Glomerular endothelial cell (primary cell): ENCODE results near the gene ERC1. TPM values are rescaled to one million over a fixed set of nuclear protein-coding genes. Genes with fewer than 3 reads are reported as not detected.
"Not testable (repeated sequence)": the region's sequence is repeated elsewhere in the genome, so short reads cannot be mapped to it uniquely, and the experiment has no call there.

ENCODE experiments used
- DNase-seq: peaks from one replicate; pipeline ENCODE4 v3.0.0-alpha.2; 2011; ENCODE audit warnings: low read depth, low spot score; ENCODE audit errors: extremely low read depth
- total RNA-seq: library from RNA; depleted of rRNA; stranded (reverse); fragments of >200 nt; gene quantifications from 2 replicates; pipeline ENCODE4 v1.2.3, GENCODE V29; 2015

The ERC1 gene
- total RNA-seq, 1 donor from 2014 or later, result 44.4 TPM

DNA sequence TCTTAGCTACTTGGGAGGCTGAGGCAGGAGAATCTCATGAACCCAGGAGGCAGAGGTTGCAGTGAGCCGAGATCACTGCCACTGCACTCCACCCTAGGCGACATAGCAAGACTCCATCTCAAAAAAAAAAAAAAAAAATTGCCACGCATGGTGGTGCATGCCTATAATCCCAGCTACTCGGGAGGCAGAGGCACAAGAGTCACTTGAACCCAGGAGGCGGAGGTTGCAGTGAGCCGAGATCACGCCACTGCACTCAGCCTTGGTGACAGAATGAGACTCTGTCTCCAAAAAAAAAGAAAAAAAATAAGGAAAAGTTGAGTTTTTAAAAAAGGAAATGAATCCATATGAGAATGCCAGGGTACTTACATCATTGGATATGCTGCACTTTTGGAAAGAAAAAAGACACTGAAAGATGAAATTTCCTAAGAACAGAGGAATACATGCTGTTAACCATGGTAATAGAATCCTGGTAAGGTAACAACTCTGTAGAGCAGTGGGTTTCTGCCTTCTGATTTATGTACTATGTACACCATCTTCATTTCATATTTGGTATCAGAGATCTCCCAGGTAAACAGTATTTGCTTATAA, 222.7 kb downstream of the ERC1 start:
- DNase-seq, result no peak

GRCh38 chr12:1216560-1216959, 225.5 kb downstream of the ERC1 start:
- no peak for DNase-seq

- DNase-seq, result peak; percentile 88
These were observed 226.3 kb downstream of the ERC1 start for GRCh38 chr12:1217191-1217949.

- no peak for DNase-seq
These were observed 227.3 kb downstream of the ERC1 start for GRCh38 chr12:1218369-1218768.

GRCh38 chr12:1220127-1221092, 229.4 kb downstream of the ERC1 start:
- DNase-seq, result no peak

- no peak for DNase-seq
These were observed 232.0 kb downstream of the ERC1 start for GRCh38 chr12:1222858-1223639.

DNA sequence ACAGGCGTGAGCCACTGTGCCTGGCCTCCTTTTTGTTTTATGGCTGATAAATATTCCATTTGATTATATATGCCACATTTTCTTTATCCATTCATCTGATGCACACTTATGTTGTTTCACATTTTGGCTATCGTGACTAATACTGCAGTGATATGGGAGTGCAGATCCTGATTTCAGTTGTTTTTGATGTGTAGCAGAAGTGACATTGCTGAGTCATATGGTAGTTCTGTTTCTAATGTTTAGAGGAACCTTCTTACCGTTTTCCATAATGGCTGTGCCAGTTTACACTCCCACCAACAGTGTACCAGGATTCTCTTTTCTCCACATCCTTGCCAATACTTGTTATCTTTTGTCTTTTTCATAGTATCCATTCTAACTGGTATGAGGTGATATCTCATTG, 235.9 kb downstream of the ERC1 start:
- no peak for DNase-seq

GRCh38 chr12:1234073-1234472, 243.1 kb downstream of the ERC1 start:
- DNase-seq, result no peak

GRCh38 chr12:1246637-1247036, 255.6 kb downstream of the ERC1 start:
- DNase-seq, result no peak

DNA sequence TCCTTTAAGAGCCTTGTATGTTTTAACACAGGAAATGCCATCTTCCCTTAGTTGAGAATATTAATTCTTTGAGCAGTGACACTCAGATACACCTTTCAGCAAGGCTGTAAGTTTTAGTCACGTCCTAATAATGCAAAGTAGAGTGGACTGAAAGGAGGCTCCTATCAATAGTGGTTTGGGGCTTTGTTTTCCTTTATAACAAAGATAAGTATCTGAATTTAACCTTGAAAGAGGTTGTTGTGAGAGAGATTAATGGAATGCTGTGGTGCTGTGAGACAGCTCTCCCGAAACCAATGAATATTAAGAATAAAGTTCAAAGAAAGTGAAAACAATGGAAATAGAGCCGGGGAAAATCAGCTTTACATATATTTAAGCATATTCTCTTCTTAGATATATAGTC, 259.6 kb downstream of the ERC1 start:
- no peak for DNase-seq

DNA sequence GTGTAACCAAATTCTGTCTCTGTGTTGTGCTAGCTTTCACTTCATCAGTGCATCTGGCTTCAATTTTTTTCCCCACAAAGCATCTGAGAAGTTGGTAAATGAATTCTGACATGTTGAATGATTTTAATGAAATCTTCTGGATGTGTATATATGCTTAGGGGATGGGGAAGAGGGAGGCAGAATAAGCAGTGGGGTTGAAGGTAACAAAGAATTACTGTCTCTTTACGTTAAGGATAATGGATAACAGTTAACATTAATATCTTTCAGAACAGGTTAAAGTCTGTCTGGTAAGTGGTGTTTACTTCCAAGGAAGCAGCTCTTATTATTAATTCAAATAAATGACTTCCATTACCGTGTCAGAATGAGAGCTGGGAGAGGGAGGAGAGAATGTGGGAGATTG, 261.7 kb downstream of the ERC1 start:
- no peak for DNase-seq

DNA sequence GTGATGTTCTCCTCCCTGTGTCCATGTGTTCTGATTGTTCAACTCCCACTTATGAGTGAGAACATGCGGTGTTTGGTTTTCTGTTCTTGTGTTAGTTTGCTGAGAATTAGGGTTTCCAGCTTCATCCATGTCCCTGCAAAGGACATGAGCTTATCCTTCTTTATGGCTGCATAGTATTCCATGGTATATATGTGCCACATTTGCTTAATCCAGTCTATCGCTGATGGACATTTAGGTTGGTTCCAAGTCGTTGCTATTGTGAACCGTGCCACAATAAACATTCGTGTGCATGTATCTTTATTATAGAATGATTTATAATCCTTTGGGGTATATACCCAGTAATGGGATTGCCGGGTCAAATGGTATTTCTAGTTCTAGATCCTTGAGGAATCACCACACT, 264.1 kb downstream of the ERC1 start:
- DNase-seq, result not testable (repeated sequence)

DNA sequence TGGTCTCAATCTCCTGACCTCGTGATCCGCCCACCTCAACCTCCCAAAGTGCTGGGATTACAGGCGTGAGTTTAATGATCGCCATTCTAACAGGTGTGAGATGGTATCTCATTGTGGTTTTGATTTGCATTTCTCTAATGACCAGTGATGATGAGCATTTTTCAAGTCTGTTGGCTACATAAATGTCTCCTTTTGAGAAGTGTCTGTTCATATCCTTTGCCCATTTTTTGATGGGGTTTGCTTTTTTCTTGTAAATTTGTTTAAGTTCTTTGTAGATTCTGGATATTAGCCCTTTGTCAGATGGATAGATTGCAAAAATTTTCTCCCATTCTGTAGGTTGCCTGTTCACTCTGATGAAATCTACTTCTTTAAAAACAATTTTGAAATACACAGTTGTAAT, 264.8 kb downstream of the ERC1 start:
- not testable (repeated sequence) for DNase-seq

DNA sequence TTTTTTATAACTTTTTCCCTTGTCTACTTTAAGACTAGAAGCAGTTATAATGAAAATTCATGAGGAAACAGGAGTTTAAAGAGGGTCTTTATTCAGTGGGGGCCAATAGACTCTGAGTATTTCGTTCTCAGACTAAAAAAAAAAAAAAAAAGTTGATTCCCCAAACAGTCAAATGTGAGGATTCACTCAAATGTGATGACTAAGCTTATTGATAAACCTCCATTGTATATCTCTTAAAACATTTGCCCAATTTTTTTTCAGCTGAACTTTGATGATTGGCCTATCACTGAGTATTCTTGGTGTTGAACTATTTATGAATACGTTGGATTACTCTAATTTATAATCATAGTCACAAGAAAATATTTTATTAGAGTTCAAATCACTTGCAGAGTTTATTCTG, 265.3 kb downstream of the ERC1 start:
- no peak for DNase-seq

DNA sequence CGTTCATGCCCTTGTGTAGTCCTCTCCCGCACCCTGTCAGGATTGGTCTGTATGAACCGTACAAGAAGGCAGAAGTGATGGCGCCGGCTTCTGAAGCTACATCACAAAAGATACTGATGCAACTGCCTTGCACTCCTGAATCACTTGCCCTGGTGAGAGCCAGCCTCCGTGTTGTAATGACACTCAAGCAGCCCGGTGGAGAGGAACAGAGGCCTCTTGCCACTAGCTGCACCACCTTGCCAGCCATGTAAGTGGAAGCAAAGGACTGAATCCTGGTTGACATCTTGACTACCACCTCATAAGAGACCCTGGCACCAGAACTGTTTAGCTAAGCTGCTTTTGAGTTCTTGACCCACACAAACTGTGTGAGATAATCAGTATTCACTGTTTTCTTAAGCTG, 266.0 kb downstream of the ERC1 start:
- no peak for DNase-seq

DNA sequence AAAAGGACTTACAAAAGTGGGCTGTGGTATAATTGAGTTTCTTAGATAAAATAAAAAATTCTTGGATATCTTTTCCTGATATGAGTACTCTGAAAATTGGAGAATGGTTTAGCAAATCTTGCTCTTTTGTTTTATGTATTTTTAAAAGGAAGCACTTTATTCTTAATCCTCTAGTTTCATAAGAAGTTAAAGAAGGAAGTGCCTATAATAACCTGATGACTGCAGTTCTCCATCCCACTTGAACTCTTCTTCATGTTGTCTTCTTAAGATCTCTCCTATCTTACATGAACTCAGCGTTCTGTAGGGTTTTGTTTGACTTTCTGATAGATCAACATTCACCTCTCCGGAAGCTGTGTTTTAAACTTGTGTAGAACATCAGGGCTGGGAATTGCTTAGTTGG, 271.0 kb downstream of the ERC1 start:
- DNase-seq, result no peak

DNA sequence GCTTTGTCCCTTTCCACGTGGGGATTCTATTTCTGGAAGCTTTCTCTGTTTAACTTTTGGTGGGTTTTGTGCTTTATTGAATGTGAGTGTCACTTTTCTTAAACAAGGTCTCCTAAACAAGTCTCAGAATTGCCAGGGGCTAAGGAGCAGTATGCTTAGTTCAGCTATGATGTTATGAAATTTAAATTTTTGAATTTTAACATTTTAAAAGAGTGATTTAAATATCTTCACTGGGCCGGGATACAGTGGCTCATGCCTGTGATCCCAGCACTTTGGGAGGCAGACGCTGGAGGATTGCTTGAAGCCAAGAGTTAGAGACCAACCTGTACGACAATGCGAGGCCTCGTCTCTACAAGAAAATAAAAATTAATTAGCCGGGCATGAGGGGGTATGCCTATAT, 276.2 kb downstream of the ERC1 start:
- DNase-seq, result no peak

- no peak for DNase-seq
These were observed 281.1 kb downstream of the ERC1 start for GRCh38 chr12:1272142-1272541.

DNA sequence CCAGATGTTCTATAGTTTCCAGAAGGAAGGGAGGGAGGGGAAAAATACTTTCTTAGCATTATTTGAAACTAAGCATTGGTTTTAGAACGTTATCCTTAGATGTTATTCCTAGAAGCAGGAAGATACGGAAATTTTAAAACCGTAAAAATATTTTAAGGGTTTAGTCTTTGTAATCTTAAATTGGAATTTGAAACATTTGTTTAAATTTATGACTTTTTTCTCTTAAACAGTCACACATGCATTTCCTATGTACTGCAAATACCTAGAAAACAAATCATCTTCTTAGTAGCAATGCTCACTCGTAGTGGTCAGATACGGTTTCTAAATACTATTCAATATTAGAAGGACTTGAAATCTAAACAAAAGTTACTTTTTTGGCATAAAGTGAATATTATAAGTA, 282.0 kb downstream of the ERC1 start:
- DNase-seq, result no peak

DNA sequence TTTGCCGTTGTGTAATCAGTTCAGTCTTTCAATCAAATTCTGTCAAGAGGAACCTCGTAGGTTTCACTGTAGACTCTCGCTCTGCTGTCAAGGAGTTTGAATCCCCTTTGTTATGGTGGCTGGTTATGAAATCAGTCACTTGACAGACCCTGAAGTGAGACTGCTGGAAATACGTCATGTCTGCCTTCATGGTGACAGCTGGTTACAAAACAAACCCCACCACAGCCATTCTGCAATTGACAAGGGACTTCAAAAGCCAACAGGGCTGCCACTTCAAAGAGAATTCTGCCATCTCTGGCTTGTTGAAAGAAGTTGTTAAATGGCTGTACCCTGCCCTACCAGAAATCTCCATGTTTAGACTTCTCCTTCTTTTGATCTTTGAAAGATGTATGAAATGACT, 286.9 kb downstream of the ERC1 start:
- DNase-seq, result no peak

DNA sequence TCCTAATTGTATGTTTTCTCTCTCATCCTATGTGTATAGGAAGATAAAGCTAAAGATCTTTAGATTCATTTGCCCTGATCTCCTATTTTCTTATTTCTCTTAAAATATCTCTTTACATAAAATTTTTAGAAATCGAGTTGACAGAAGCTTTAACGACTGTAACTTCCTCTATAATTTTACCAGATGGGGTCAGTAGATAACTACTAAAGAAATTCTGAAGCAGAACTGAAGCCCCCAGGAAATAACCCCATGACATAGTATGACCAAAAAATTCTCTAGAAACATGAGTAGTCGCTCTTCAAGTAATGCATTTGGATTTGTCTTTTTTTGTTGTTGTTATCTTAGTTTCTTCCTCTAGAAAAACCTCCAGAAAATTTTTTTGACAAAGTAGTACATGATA, 288.0 kb downstream of the ERC1 start:
- DNase-seq, result no peak
